GM23338 (cell line): ENCODE measurements around the gene RAB3B.

Experiments used
- CREB1 ChIP-seq: fragments of 250-450 bp; sonication (Bioruptor Pico); IDR thresholded peaks from 2 replicates; pipeline ENCODE4 v1.5.0; 2020; ENCODE audit warnings: low read depth, mild to moderate bottlenecking, moderate library complexity
- CTCF ChIP-seq, 2 experiments: fragments of 200-600 bp in 1 of 2; sonication (generic) in 1 of 2; conservative IDR thresholded peaks; 2 replicates each; pipeline versions ENCODE4 v1.5.1 to v1.6.1; 2016 to 2017; ENCODE audit warnings: antibody characterized with exemption in 2 of 2, low read depth in 2 of 2, mild to moderate bottlenecking in 2 of 2, moderate library complexity in 1 of 2
- EZH2 ChIP-seq: fragments of 200-600 bp; sonication (generic); IDR thresholded peaks from one replicate; pipeline ENCODE4 v1.8.0; 2017; ENCODE audit warnings: antibody characterized with exemption, mild to moderate bottlenecking, low read depth; ENCODE audit not compliant: unreplicated experiment
- JUNB ChIP-seq: IDR thresholded peaks from one replicate; pipeline ENCODE4 v1.6.1; 2016; ENCODE audit warnings: antibody characterized with exemption; ENCODE audit not compliant: unreplicated experiment
- POLR2AphosphoS5 ChIP-seq: IDR thresholded peaks from 2 replicates; pipeline ENCODE4 v1.6.1; 2016; ENCODE audit warnings: antibody characterized with exemption, low read depth
- REST ChIP-seq: IDR thresholded peaks from one replicate; pipeline ENCODE4 v1.6.1; 2018; ENCODE audit warnings: antibody characterized with exemption; ENCODE audit not compliant: unreplicated experiment
- ZNF331 ChIP-seq: fragments of 250-450 bp; sonication (Bioruptor Pico); IDR thresholded peaks from 2 replicates; pipeline ENCODE4 v1.5.0; 2020; ENCODE audit warnings: low read depth, mild to moderate bottlenecking, moderate library complexity

- no peak for TF ChIP-seq CTCF (conservative IDR thresholded peaks at IDR 0.05; ENCODE audit: low read depth in 2 of 2)
- TF ChIP-seq EZH2, result no peak
- TF ChIP-seq POLR2AphosphoS5, result no peak
- TF ChIP-seq CREB1, result no peak
- TF ChIP-seq JUNB, result no peak
- no peak for TF ChIP-seq REST
- no peak for TF ChIP-seq ZNF331 (CRISPR knock-in tag)
Measured at GRCh38 chr1:51949014-51949702, 41.3 kb downstream of the RAB3B start.
